Stimulated activated CD4-positive, alpha-beta T cell treated with anti-CD3 and anti-CD28 coated beads, Interleukin-2, amount 100 ng/mL, for 4 hours (primary cell): ENCODE data around the gene PHKG1.
A peak's percentile ranks its signal among the peaks of the same experiment; 100 is the strongest.
"Not testable (repeated sequence)": the region's sequence is repeated elsewhere in the genome, so short reads cannot be mapped to it uniquely, and the experiment has no call there.

Experiments used
- DNase-seq: peaks from one replicate; pipeline ENCODE4 v3.0.0-alpha.2; 2020; ENCODE audit warnings: low read depth

PHKG1 gene

GRCh38 chr7:56045758-56046157, 47.0 kb downstream of the PHKG1 start:
- not testable (repeated sequence) for DNase-seq

GRCh38 chr7:56040730-56041129, 52.0 kb downstream of the PHKG1 start:
- no peak for DNase-seq

- peak; percentile 60 for DNase-seq
These were observed 58.9 kb downstream of the PHKG1 start for GRCh38 chr7:56033671-56034432.

GRCh38 chr7:56032578-56032977, 60.2 kb downstream of the PHKG1 start:
- DNase-seq, result not testable (repeated sequence)

- DNase-seq, result not testable (repeated sequence)
These were observed 61.2 kb downstream of the PHKG1 start for GRCh38 chr7:56031556-56031955.

- DNase-seq, result no peak
These were observed 62.4 kb downstream of the PHKG1 start for GRCh38 chr7:56030340-56030739.
